Endothelial cell of umbilical vein (primary cell): Measurements from ENCODE around the gene DYNC1H1. TPM values are rescaled to one million over a fixed set of nuclear protein-coding genes. Genes with fewer than 3 reads are reported as not detected.

Experiments
- BruUV-seq: library from RNA; stranded (reverse); fragments of 400-500 nt; replicated peaks from 2 replicates; lab custom pipeline; 2021; lab: Mats Ljungman, UMichigan
- CTCF ChIA-PET: fragments of 300-600, 350-600 bp; sonication (Branson Sonifier 250); formaldehyde crosslinking; loops from one replicate; lab custom pipeline; 2021; ENCODE audit warnings: antibody characterized with exemption, inconsistent platforms; lab: Charles Lee
- POLR2A ChIA-PET: fragments of 300-600, 350-600 bp; sonication (Branson Sonifier 250); formaldehyde crosslinking; loops from one replicate; lab custom pipeline; 2021; ENCODE audit warnings: antibody characterized with exemption, inconsistent platforms; lab: Charles Lee
- DNase-seq: peaks from one replicate; pipeline ENCODE4 v3.0.0-alpha.2; 2011; ENCODE audit warnings: low read depth, low spot score
- FAIRE-seq: peaks from 2 replicates; lab custom pipeline; 2011; peaks lifted over from hg19 to GRCh38; lab: Jason Lieb, UNC
- H2AFZ ChIP-seq: 2 replicates; pipeline ENCODE4 v1.6.0; 2012; ENCODE audit warnings: low read depth, low read length, control low read depth, inconsistent platforms
- H3K27ac ChIP-seq: 2 replicates; pipeline ENCODE4 v1.5.1; 2011; ENCODE audit warnings: low read depth, mild to moderate bottlenecking, control low read depth, low read length, moderate library complexity; ENCODE audit not compliant: insufficient read depth
- H3K27me3 ChIP-seq, 2 experiments: 2 replicates each; pipeline versions ENCODE4 v1.6.0 to v1.6.1; 2011; ENCODE audit warnings: low read length in 2 of 2, mixed read lengths in 1 of 2; ENCODE audit not compliant: control insufficient read depth in 2 of 2, insufficient read depth in 2 of 2
- H3K36me3 ChIP-seq, 2 experiments: 2 replicates in 1 of 2; 3 replicates in 1 of 2; pipeline ENCODE4 v1.5.1; 2011; ENCODE audit warnings: low read length in 2 of 2, mild to moderate bottlenecking in 1 of 2, moderate library complexity in 1 of 2; ENCODE audit not compliant: control insufficient read depth in 2 of 2, insufficient read depth in 2 of 2; ENCODE audit errors: extremely low read depth in 1 of 2
- H3K4me1 ChIP-seq: 3 replicates; pipeline ENCODE4 v1.5.1; 2011; ENCODE audit warnings: mild to moderate bottlenecking, low read length; ENCODE audit not compliant: control insufficient read depth, insufficient read depth; ENCODE audit errors: extremely low read depth
- H3K4me2 ChIP-seq: 2 replicates; pipeline ENCODE4 v1.6.1; 2011; ENCODE audit warnings: low read length, control low read depth, mixed read lengths; ENCODE audit not compliant: insufficient read depth
- H3K4me3 ChIP-seq, 3 experiments: fragments of 200-600 bp in 1 of 3; sonication (generic), shearing (Covaris generic) in 1 of 3; replicated peaks in 1 of 3; 2 replicates each; pipeline ENCODE4 v1.5.1; 2011 to 2016; ENCODE audit warnings: control low read depth in 3 of 3, low read length in 3 of 3, mild to moderate bottlenecking in 2 of 3, inconsistent platforms in 1 of 3, low read depth in 1 of 3, moderate library complexity in 1 of 3; ENCODE audit not compliant: insufficient read depth in 1 of 3
- H3K79me2 ChIP-seq: 2 replicates; pipeline ENCODE4 v1.6.0; 2012; ENCODE audit warnings: low read length, inconsistent platforms; ENCODE audit not compliant: control insufficient read depth, insufficient read depth
- H3K9ac ChIP-seq: replicated peaks from 2 replicates; pipeline ENCODE3; 2011; ENCODE audit warnings: low read length, control low read depth; ENCODE audit not compliant: insufficient read depth; ENCODE audit errors: extremely low read depth
- H3K9me1 ChIP-seq: replicated peaks from 3 replicates; pipeline ENCODE4 v1.6.0; 2011; ENCODE audit warnings: mild to moderate bottlenecking, low read length; ENCODE audit not compliant: control insufficient read depth, insufficient read depth; ENCODE audit errors: extremely low read depth
- H3K9me3 ChIP-seq: replicated peaks from 2 replicates; pipeline ENCODE4 v1.5.1; 2012; ENCODE audit warnings: low read length, inconsistent platforms; ENCODE audit not compliant: control insufficient read depth, insufficient read depth
- H4K20me1 ChIP-seq: replicated peaks from 2 replicates; pipeline ENCODE3; 2011; ENCODE audit warnings: mild to moderate bottlenecking, low read length; ENCODE audit not compliant: control insufficient read depth, insufficient read depth; ENCODE audit errors: extremely low read depth
- CTCF ChIP-seq, 2 donors: IDR thresholded peaks; 1 replicate in 1 of 2; 2 replicates in 1 of 2; pipeline ENCODE4 v1.5.1; 2011; ENCODE audit warnings: low read length in 2 of 2, mild to moderate bottlenecking in 2 of 2, moderate library complexity in 2 of 2, control low read depth in 1 of 2, inconsistent platforms in 1 of 2, low read depth in 1 of 2; ENCODE audit not compliant: insufficient read depth in 1 of 2; ENCODE audit errors: extremely low read depth in 1 of 2
- EZH2 ChIP-seq: IDR thresholded peaks from 2 replicates; pipeline ENCODE4 v1.6.1; 2012; ENCODE audit warnings: borderline replicate concordance, low read depth, mild to moderate bottlenecking, moderate library complexity, low read length, inconsistent platforms; ENCODE audit not compliant: severe bottlenecking
- FOS ChIP-seq: IDR thresholded peaks from 2 replicates; pipeline ENCODE4 v1.6.1; 2011; ENCODE audit warnings: mild to moderate bottlenecking, low read length, moderate library complexity, borderline replicate concordance; ENCODE audit not compliant: insufficient read depth
- GATA2 ChIP-seq: IDR thresholded peaks from 2 replicates; pipeline ENCODE4 v1.7.0; 2011; ENCODE audit warnings: low read depth, mild to moderate bottlenecking, moderate library complexity, mixed read lengths, low read length; ENCODE audit not compliant: insufficient read length, insufficient read depth
- JUN ChIP-seq: IDR thresholded peaks from 2 replicates; pipeline ENCODE4 v1.6.1; 2011; ENCODE audit warnings: borderline replicate concordance, low read depth; ENCODE audit not compliant: insufficient read length, insufficient read depth
- MAX ChIP-seq: IDR thresholded peaks from 2 replicates; pipeline ENCODE4 v1.6.1; 2011; ENCODE audit not compliant: insufficient read depth, insufficient read length
- MYC ChIP-seq: IDR thresholded peaks from one replicate; pipeline ENCODE4 v1.6.1; 2011; ENCODE audit warnings: mild to moderate bottlenecking, low read depth, low read length
- POLR2A ChIP-seq: IDR thresholded peaks from 2 replicates; pipeline ENCODE4 v1.6.1; 2012; ENCODE audit warnings: low read depth, mild to moderate bottlenecking, control low read depth, low read length
- POLR2AphosphoS5 ChIP-seq: IDR thresholded peaks from 2 replicates; pipeline ENCODE4 v1.6.1; 2012; ENCODE audit warnings: low read depth, mild to moderate bottlenecking, control low read depth, low read length, moderate library complexity; ENCODE audit not compliant: insufficient read depth
- dilution Hi-C: fragments of 300-500 bp; cut with MboI; formaldehyde crosslinking; loops from one replicate; pipeline ENCODE4 v1.15.0; 2019; ENCODE audit warnings: low sequenced_read_pairs; ENCODE audit not compliant: extremely low pct_ligation_motif_present
- intact Hi-C: fragments of 100-400 bp; cut with micrococcal nuclease; formaldehyde crosslinking; loops from one replicate; pipeline ENCODE4 v1.10.0; 2022
- polyA plus RNA-seq, 4 experiments: library from polyadenylated mRNA; depleted of rRNA in 3 of 4; stranded (reverse) in 3 of 4; unstranded in 1 of 4; fragments of >200 nt; gene quantifications; 2 replicates each; pipeline versions ENCODE4 v1.2.1 to v1.2.3, GENCODE V29; 2011 to 2012; ENCODE audit warnings: missing spikeins in 1 of 4
- total RNA-seq: library from RNA; stranded (reverse); gene quantifications from 2 replicates; pipeline ENCODE4 v1.2.3, GENCODE V29; 2021

DYNC1H1 gene
- total and polyA plus RNA-seq, 2 donors (not counting 3 experiments of a cell fraction or from before 2014, with no cell fraction given): 254 to 648 TPM

GRCh38 chr14:101966742-101967141, 2.4 kb downstream of the DYNC1H1 start:
- peak overlapping the region; percentile 21 for H3K27ac ChIP-seq
- ChIA-PET POLR2A (no interaction called here), CTCF (interaction anchor here (1.8 to 2.5 kb wide), 2 partner anchors 196 kb away, joined by 9 to 12 read pairs; no protein-coding TSS in a partner anchor)
- peak overlapping the region; percentile 88 for H3K9ac ChIP-seq
- H4K20me1 ChIP-seq: peaks cover 3% of the 10 kb centered on the region
- intact Hi-C loops (no loop called here), dilution Hi-C loops (no loop called here)
- TF ChIP-seq POLR2AphosphoS5 (no peak), MAX (no peak), EZH2 (no peak), CTCF (IDR thresholded peaks at IDR 0.05; ENCODE audit: extremely low read depth in 1 of 2, insufficient read depth in 1 of 2, low read depth in 1 of 2, low read length in 2 of 2) (no peak), MYC (no peak), JUN (no peak), GATA2 (no peak), FOS (no peak), POLR2A (no peak)
- peaks cover 4 to 5% of the 10 kb centered on the region in 2 experiments for H3K36me3 ChIP-seq
- peaks cover 68% of the 10 kb centered on the region for H3K79me2 ChIP-seq
- H2AFZ ChIP-seq: no peak overlapping the region
- no TSS peak for BruUV-seq
- H3K4me1 ChIP-seq: peaks cover 20% of the 10 kb centered on the region
- no peaks in the 10 kb centered on the region for H3K9me1 ChIP-seq
- H3K9me3 ChIP-seq: no peaks in the 10 kb centered on the region
- H3K27me3 ChIP-seq: no peaks in the 10 kb centered on the region
- FAIRE-seq: no peak
- no peak for DNase-seq
- H3K4me2 ChIP-seq: peak overlapping the region; percentile 94
- H3K4me3 ChIP-seq: peak overlapping the region in 1 of 3 experiments; percentile 90
